ENCODE results near the gene ATP5PO. TPM values are rescaled to one million over a fixed set of nuclear protein-coding genes. Genes with fewer than 3 reads are reported as not detected.

The ATP5PO gene
- total and polyA plus RNA-seq, 2 of the 13 experiments (the other 11 are each of a cell fraction or from before 2014, with no cell fraction given), result 256 to 297 TPM

DNA sequence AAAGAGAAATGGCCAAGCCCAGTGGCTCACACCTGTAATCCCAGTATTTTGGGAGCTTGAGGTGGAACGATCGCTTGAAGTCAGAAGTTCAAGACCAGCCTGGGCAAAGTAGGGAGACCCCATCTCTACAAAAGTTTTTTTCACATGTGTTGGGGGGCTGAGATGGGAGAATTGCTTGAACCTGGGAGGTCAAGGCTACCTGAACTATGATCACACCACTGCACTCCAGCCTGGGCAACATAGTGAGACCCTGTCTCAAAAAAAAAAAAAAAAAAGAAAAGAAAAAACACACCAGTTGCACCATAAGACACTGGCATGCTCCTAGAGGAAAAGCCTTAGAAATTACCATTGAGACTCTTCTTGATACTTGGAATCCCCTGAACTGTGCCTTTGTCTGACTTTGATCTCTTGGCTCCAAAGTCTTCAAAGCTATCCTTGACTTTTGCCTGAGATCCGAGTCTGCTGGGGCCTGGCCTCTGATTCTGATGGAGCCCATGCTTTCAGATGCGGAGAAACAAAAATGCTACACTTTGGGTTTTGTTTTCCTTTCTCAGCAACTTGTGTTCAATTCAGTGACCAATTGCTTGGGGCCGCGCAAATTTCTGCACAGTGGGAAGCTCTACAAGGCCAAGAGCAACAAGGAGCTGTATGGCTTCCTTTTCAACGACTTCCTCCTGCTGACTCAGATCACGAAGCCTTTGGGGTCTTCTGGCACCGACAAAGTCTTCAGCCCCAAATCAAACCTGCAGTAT is 33.7 kb downstream of the ATP5PO start:
- POLR2A ChIA-PET, result no interaction called here
- CTCF ChIA-PET (ENCODE audit: low intra/inter-chr PET ratio, low total read pairs), result no interaction called here
- ATAC-seq, result no peak
- H3K36me3 ChIP-seq (replicated peaks in 1 of 2; ENCODE audit: control insufficient read depth in 1 of 2, insufficient read depth in 2 of 2, low read length in 2 of 2), result no peaks in the 10 kb centered on the region
- no peak for DNase-seq (ENCODE audit: low spot score)
- peaks cover 0 to 17% of the 10 kb centered on the region in 2 experiments; a peak in 2 of 5 replicates for H3K27me3 ChIP-seq (ENCODE audit: control insufficient read depth in 1 of 2, insufficient read depth in 2 of 2, low read length in 2 of 2)
- no peaks in the 10 kb centered on the region for H3K79me2 ChIP-seq (ENCODE audit: insufficient read depth, low read length)
- H4K20me1 ChIP-seq (ENCODE audit: insufficient read depth, low read length), result no peaks in the 10 kb centered on the region
- in situ Hi-C loops (cut with HindIII; ENCODE audit: extremely low pct_ligation_motif_present, low pct_unique_long_range_greater_than_20kb) (no loop called here), intact Hi-C loops (cut with micrococcal nuclease; ENCODE audit: unreplicated experiment) (no loop called here)
- no peak overlapping the region for H3K4me2 ChIP-seq (ENCODE audit: low read depth, low read length)
- no peak overlapping the region for H3K9ac ChIP-seq (ENCODE audit: insufficient read depth, low read depth, low read length)
- H3K4me1 ChIP-seq (ENCODE audit: insufficient read depth, low read length), result no peaks in the 10 kb centered on the region
- H3K4me3 ChIP-seq (replicated peaks in 1 of 3; ENCODE audit: insufficient read depth in 1 of 3, low read depth in 2 of 3, low read length in 3 of 3), result no peak overlapping the region
- TF ChIP-seq ZSCAN31 (CRISPR knock-in tag; IDR thresholded peaks at IDR 0.05; ENCODE audit: low read depth) (no peak), NPAS2 (CRISPR knock-in tag; IDR thresholded peaks at IDR 0.05; ENCODE audit: borderline replicate concordance) (no peak), ERF (CRISPR knock-in tag; IDR thresholded peaks at IDR 0.05) (no peak), EHMT2 (IDR thresholded peaks at IDR 0.05; ENCODE audit: borderline replicate concordance, low read depth, low read length) (no peak), ZNF264 (CRISPR knock-in tag; IDR thresholded peaks at IDR 0.05) (no peak), ZNF605 (CRISPR knock-in tag; IDR thresholded peaks at IDR 0.05) (no peak), CHD2 (IDR thresholded peaks at IDR 0.05; ENCODE audit: low read depth, low read length) (no peak), JUN (CRISPR knock-in tag; IDR thresholded peaks at IDR 0.05) (no peak), AGO2 (optimal IDR thresholded peaks at IDR 0.05; ENCODE audit: low read depth, low read length) (no peak)
- TF ChIP-seq, protein P1, sequence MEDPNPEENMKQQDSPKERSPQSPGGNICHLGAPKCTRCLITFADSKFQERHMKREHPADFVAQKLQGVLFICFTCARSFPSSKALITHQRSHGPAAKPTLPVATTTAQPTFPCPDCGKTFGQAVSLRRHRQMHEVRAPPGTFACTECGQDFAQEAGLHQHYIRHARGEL (CRISPR knock-in tag; IDR thresholded peaks at IDR 0.05), result no peak
- TF ChIP-seq, protein P2, sequence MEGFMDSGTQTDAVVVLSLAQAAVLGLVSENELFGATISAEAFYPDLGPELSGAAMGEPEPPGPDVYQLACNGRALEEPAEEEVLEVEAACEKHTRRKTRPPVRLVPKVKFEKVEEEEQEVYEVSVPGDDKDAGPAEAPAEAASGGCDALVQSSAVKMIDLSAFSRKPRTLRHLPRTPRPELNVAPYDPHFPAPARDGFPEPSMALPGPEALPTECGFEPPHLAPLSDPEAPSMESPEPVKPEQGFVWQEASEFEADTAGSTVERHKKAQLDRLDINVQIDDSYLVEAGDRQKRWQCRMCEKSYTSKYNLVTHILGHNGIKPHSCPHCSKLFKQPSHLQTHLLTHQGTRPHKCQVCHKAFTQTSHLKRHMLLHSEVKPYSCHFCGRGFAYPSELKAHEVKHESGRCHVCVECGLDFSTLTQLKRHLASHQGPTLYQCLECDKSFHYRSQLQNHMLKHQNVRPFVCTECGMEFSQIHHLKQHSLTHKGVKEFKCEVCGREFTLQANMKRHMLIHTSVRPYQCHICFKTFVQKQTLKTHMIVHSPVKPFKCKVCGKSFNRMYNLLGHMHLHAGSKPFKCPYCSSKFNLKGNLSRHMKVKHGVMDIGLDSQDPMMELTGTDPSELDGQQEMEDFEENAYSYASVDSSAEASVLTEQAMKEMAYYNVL (CRISPR knock-in tag; IDR thresholded peaks at IDR 0.05; ENCODE audit: borderline replicate concordance), result no peak
- TF ChIP-seq, protein P3, sequence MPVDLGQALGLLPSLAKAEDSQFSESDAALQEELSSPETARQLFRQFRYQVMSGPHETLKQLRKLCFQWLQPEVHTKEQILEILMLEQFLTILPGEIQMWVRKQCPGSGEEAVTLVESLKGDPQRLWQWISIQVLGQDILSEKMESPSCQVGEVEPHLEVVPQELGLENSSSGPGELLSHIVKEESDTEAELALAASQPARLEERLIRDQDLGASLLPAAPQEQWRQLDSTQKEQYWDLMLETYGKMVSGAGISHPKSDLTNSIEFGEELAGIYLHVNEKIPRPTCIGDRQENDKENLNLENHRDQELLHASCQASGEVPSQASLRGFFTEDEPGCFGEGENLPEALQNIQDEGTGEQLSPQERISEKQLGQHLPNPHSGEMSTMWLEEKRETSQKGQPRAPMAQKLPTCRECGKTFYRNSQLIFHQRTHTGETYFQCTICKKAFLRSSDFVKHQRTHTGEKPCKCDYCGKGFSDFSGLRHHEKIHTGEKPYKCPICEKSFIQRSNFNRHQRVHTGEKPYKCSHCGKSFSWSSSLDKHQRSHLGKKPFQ (CRISPR knock-in tag; IDR thresholded peaks at IDR 0.05; ENCODE audit: insufficient replicate concordance), result no peak
- WGBS (ENCODE audit: low lambda C conversion rate), result 48% methylated on average over 9 of the region's 9 CpGs
- H3K9me3 ChIP-seq (ENCODE audit: low read length), result no peaks in the 10 kb centered on the region
- H2AFZ ChIP-seq (ENCODE audit: low read length), result no peak overlapping the region
- BruUV-seq (replicated peaks), result no TSS peak
- H3K27ac ChIP-seq (ENCODE audit: extremely low read length, insufficient read depth, low read length), result no peak overlapping the region
- FAIRE-seq, result no peak
